ENCODE data around the gene SELENBP1. TPM values are rescaled to one million over a fixed set of nuclear protein-coding genes. Genes with fewer than 3 reads are reported as not detected.

The SELENBP1 gene
- total RNA-seq, 3 donors from 2014 or later (not counting 1 experiment from before 2014, with no cell fraction given): not detected

GRCh38 chr1:151386002-151386401 is 13.5 kb upstream of the SELENBP1 start:
- H3K27me3 ChIP-seq (ENCODE audit: control insufficient read depth, insufficient read depth, low read length): no peaks in the 10 kb centered on the region

GRCh38 chr1:151384584-151384983 is 12.1 kb upstream of the SELENBP1 start:
- Mint-ChIP-seq H3K9me3 (no peaks in the 10 kb centered on the region), H3K27ac (no peak overlapping the region), H3K4me1 (no peaks in the 10 kb centered on the region), H3K4me3 (no peak overlapping the region), H3K27me3 (ENCODE audit: low read depth in 2 of 2) (no peaks in the 10 kb centered on the region), H3K36me3 (no peaks in the 10 kb centered on the region)
- intact Hi-C loops (cut with micrococcal nuclease): no loop called here
- no peak overlapping the region for H3K27ac ChIP-seq (ENCODE audit: low read length)
- no peaks in the 10 kb centered on the region for H3K27me3 ChIP-seq (ENCODE audit: control insufficient read depth, insufficient read depth, low read length)
- H3K9me3 ChIP-seq (ENCODE audit: control insufficient read depth, insufficient read depth, low read length): no peaks in the 10 kb centered on the region
- no peak for TF ChIP-seq CTCF (IDR thresholded peaks at IDR 0.05)
- H3K36me3 ChIP-seq (ENCODE audit: control insufficient read depth, insufficient read depth, low read length): no peaks in the 10 kb centered on the region
- WGBS (ENCODE audit: insufficient coverage): 83% methylated on average over 3 of the region's 3 CpGs
- no peaks in the 10 kb centered on the region for H3K4me1 ChIP-seq (ENCODE audit: control insufficient read depth, insufficient read depth, low read length)
- no peak for ATAC-seq
- no peak for DNase-seq
- no peak overlapping the region for H3K4me3 ChIP-seq (ENCODE audit: low read length)

More at GRCh38 chr1:151386002-151386401, 13.5 kb upstream of the SELENBP1 start:
- H3K27ac ChIP-seq (ENCODE audit: low read length): no peak overlapping the region
- H3K36me3 ChIP-seq (ENCODE audit: control insufficient read depth, insufficient read depth, low read length): no peaks in the 10 kb centered on the region
- H3K9me3 Mint-ChIP-seq: no peaks in the 10 kb centered on the region
- WGBS (ENCODE audit: insufficient coverage): 89% methylated on average over 1 of the region's 2 CpGs
- H3K9me3 ChIP-seq (ENCODE audit: control insufficient read depth, insufficient read depth, low read length): no peaks in the 10 kb centered on the region
- no peaks in the 10 kb centered on the region for H3K4me1 Mint-ChIP-seq
- intact Hi-C loops (cut with micrococcal nuclease): no loop called here
- ATAC-seq (no peak), DNase-seq (no peak)
- TF ChIP-seq CTCF (IDR thresholded peaks at IDR 0.05): no peak
- H3K4me3 Mint-ChIP-seq: no peak overlapping the region
- no peaks in the 10 kb centered on the region for H3K36me3 Mint-ChIP-seq
- H3K4me1 ChIP-seq (ENCODE audit: control insufficient read depth, insufficient read depth, low read length): no peaks in the 10 kb centered on the region
- no peak overlapping the region for H3K27ac Mint-ChIP-seq
- H3K4me3 ChIP-seq (ENCODE audit: low read length): no peak overlapping the region
- no peaks in the 10 kb centered on the region for H3K27me3 Mint-ChIP-seq (ENCODE audit: low read depth in 2 of 2)

GRCh38 chr1:151377150-151377884 is 4.8 kb upstream of the SELENBP1 start:
- Histone ChIP-seq H3K27ac (ENCODE audit: low read length) (no peak overlapping the region), H3K9me3 (ENCODE audit: control insufficient read depth, insufficient read depth, low read length) (no peaks in the 10 kb centered on the region), H3K36me3 (ENCODE audit: control insufficient read depth, insufficient read depth, low read length) (no peaks in the 10 kb centered on the region), H3K27me3 (ENCODE audit: control insufficient read depth, insufficient read depth, low read length) (no peaks in the 10 kb centered on the region), H3K4me3 (ENCODE audit: low read length) (no peak overlapping the region), H3K4me1 (ENCODE audit: control insufficient read depth, insufficient read depth, low read length) (no peaks in the 10 kb centered on the region)
- intact Hi-C loops (cut with micrococcal nuclease): no loop called here
- no peak overlapping the region for H3K27ac Mint-ChIP-seq
- peaks cover 0 to 2% of the 10 kb centered on the region in 2 donors for H3K27me3 Mint-ChIP-seq (ENCODE audit: low read depth in 2 of 2)
- WGBS (ENCODE audit: insufficient coverage): 86% methylated on average over 3 of the region's 3 CpGs
- TF ChIP-seq CTCF (IDR thresholded peaks at IDR 0.05): no peak
- H3K4me1 Mint-ChIP-seq: no peaks in the 10 kb centered on the region
- H3K36me3 Mint-ChIP-seq: no peaks in the 10 kb centered on the region
- DNase-seq (no peak), ATAC-seq (no peak)
- no peaks in the 10 kb centered on the region for H3K9me3 Mint-ChIP-seq
- no peak overlapping the region for H3K4me3 Mint-ChIP-seq

- Mint-ChIP-seq H3K27ac (no peak overlapping the region), H3K4me3 (no peak overlapping the region), H3K9me3 (no peaks in the 10 kb centered on the region), H3K4me1 (no peaks in the 10 kb centered on the region), H3K27me3 (ENCODE audit: low read depth in 2 of 2) (peaks cover 0 to 2% of the 10 kb centered on the region in 2 donors), H3K36me3 (no peaks in the 10 kb centered on the region)
- Histone ChIP-seq H3K36me3 (ENCODE audit: control insufficient read depth, insufficient read depth, low read length) (no peaks in the 10 kb centered on the region), H3K9me3 (ENCODE audit: control insufficient read depth, insufficient read depth, low read length) (no peaks in the 10 kb centered on the region), H3K4me1 (ENCODE audit: control insufficient read depth, insufficient read depth, low read length) (peaks cover 9% of the 10 kb centered on the region), H3K27ac (ENCODE audit: low read length) (no peak overlapping the region), H3K4me3 (ENCODE audit: low read length) (no peak overlapping the region), H3K27me3 (ENCODE audit: control insufficient read depth, insufficient read depth, low read length) (no peaks in the 10 kb centered on the region)
- no peak for DNase-seq
- no peak for ATAC-seq
- WGBS (ENCODE audit: insufficient coverage): 90% methylated on average over 14 of the region's 14 CpGs
- TF ChIP-seq CTCF (IDR thresholded peaks at IDR 0.05): no peak
- intact Hi-C loops (cut with micrococcal nuclease): no loop called here
Measured at GRCh38 chr1:151373196-151373595, 691 bp upstream of the SELENBP1 start.

Measured in natural killer cell (primary cell).